G401.6 (cell line): Measurements from ENCODE around the gene CKS1B.

Experiments used
- FAIRE-seq: peaks from 2 replicates; lab custom pipeline; 2012; peaks lifted over from hg19 to GRCh38; lab: Jason Lieb, UNC

Gene CKS1B

DNA sequence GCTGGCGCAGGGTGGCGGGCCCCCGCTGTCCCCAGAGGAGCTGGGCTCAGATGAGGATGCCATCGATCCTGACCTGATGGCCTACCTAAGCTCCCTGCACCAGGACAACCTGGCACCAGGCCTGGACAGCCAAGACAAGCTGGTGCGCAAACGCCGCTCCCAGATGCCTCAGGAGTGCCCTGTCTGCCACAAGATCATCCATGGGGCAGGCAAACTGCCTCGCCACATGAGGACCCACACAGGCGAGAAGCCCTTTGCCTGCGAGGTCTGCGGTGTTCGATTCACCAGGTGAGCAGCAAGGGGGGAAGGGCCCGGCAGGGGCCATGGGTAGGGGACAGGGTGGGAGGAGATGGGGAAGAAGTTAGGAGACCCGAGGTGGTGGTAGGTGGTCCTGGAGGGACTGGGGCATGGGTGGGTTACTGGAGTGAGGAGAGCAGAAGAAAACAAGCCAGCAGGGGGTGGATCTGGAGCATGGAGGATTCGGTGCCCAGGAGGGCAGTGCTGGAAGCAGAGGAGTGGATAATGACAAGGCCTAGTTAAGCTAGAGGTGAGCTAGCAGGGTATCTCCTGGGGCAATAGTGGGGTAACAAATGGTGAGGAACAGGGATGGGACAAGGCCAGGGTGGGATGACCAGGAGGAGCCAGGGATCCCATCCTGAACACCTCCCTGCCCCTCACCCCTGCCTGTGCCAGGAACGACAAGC lies 41.2 kb downstream of the CKS1B start:
- FAIRE-seq = no peak

DNA sequence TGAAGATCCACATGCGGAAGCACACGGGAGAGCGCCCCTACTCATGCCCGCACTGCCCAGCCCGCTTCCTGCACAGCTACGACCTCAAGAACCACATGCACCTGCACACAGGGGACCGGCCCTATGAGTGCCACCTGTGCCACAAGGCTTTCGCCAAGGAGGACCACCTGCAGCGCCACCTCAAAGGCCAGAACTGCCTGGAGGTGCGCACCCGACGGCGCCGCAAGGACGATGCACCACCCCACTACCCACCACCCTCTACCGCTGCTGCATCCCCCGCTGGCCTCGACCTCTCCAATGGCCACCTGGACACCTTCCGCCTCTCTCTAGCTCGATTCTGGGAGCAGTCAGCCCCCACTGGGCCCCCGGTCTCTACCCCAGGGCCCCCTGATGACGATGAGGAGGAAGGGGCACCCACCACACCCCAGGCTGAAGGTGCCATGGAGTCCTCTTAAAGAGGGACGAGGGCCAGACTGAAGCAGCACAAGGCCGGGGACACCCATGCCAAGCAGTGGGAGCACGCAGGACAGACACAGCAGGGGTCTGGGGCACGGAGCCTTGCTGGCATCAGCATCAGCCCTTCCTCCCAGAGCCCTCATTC lies 41.9 kb downstream of the CKS1B start:
- no peak for FAIRE-seq

DNA sequence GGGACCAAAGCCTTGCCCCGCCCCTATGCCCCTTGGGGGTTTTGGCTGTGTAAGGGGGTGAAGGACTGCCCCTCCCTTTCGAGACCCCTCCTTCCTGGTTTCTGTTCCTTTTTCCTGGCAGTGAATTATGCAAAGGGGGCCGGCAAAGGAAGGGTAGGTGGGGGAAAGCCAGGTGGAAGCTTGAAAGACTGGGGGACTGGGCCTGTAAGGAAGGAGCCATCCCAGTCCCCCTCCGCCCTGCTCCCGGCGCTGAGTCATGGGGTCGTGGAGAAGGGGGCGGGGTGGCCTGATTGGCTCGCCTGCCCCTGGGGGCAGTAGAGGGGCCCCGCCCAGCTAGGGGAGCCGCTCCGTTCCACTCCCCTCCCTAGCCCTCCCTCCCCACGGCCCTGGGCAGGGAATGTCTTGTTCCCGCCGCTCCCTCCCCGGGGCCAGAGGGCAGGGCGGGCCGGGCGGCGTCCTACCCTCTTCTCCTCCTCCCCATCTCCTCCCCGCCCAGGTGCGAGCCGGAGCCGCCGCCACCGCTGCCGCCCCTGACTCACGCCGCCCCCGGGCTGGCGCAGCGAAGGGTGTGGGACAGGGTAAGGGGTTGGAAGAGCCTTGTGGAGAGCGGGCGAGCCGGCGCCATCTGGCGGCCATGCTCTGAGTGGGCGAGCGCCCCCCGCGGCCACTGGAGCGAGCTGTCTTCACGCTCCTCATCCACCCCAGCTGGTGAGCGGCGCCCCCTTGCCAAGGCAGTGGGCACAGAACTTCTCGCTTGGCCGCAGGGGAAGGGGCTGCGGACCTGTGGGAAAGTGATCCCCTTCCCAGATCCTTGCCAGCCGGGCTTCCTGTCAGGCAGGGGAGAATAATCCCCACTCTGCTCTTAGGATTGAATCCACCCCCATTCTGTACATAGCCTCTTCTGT lies 42.8 kb downstream of the CKS1B start:
- FAIRE-seq = peak; percentile 95

DNA sequence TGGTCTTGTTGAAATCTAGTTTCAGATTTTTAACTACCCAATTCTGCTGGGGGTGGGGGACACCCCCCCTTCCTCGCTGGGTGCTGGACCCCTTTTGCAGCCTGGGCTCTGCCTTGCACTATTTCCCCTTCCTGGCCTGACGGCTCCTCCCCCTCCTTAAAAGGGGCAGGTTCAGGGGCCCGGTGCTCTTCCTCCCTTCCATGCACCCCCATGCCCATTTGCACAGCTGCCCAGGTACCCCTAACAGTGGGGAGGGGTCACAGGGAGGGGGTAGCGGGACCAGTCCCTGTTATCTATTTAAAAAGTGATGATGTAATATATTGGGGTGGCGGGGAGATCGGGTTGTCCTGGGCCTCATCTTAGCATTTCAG lies 43.5 kb downstream of the CKS1B start:
- FAIRE-seq = no peak

DNA sequence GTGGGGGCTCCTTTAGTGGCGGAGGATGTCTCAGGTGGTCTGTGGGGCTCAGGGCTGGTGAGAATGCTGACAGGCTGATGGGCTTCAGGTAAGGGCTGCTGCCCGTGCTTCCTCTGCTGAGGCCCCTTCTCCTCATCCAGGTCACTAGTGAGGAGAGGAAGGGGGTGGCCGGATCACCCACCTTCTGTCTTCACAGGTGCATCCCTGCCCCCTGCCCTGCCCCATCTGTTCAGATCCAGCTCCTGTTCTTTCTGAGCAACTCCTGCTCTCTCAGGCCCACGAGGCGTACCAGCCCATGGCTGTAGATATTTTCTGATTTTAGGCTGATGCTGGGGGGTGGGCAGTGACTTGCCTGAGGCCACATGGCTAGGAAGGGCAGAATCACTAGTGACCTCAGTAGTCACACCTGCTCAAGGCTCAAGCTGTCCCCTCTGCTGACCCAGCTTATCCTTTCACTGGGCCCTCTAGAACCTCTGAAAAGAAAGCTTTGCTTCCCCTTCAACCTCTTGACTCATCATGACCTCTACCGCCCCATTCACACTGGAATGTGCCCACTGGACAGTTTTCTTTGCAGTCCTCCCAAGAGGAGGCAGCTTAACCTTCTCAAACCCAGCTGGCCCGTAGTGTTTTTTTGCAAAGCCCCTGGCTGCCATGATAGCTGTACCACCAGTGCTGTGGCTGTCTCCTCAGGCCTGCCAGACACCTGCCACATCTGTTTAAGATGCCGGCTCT lies 44.3 kb downstream of the CKS1B start:
- FAIRE-seq = no peak

DNA sequence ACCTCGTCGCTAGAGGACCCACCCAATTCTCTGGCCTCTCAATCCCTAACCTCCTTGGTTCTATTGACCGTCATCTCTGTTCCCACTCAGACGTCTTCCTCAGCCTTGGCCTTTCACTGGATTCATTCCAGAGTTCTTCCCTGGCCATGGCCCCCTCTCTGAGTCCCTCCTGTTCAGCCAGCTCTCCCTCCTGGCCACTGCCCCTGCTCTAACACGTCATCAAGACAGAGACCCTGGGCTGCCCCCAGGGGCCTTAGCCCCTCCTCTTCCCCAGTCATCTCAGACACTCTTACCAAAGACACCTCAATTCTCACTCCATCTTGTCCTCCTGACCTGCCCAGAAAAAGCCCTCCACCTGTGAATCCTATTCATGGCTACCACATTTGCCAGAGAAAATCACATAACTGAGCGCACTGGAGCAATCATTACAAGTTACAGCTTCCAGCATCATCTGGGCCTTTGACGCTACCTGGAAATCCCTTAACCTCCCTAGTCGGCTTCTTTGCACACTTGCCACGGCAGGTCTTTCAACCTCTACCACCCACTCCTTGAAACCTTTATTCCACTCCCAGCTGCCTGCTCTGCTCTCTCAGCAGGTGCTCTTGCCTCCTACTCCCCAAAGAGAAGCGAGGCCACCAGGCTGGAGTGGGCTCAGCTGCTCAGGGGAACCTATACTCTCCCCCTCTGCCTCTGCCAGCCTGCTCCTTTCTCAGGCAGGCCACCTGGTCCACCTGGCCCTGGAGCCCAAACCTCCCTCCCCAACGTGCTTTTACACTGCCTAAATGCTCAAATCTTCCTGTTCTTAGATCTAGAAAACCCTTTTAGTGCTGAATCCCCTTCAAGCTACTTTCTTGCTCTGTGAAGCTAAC lies 45.1 kb downstream of the CKS1B start:
- no peak for FAIRE-seq

DNA sequence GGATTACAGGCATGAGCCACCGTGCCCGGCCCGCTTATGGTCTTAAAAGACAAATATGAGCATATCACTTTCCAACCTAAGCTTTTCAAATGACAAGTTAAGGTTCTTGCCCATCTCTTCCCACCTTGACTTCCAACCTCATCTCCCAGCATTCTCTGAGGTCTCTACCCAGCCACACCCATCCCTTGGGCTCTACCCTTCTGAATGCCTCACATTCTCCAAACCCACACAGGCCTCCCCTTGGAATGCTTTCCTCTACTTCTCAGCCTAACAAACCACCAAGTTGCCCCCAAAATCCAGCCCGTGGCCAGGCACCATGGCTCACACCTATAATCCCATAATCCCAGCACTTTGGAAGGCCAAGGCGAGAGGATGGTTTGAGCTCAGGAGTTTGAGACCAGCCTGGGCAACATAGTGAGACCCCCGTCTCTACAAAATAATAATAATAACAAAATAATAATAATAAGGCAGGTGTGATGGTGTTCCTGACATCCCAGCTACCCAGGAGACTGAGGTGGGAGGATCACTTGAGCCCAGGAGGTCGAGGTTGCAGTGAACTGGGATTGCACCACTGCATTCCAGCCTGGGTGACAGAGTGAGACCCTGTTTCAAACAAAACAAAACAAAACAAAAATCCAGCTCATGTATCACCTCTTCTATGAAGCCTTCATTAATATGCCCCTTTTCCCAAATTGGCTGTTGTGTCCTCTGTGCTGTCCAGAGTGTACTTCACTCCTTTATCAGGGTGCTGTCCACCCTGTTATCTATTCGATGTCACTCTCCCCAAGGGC lies 47.9 kb downstream of the CKS1B start:
- FAIRE-seq = no peak

DNA sequence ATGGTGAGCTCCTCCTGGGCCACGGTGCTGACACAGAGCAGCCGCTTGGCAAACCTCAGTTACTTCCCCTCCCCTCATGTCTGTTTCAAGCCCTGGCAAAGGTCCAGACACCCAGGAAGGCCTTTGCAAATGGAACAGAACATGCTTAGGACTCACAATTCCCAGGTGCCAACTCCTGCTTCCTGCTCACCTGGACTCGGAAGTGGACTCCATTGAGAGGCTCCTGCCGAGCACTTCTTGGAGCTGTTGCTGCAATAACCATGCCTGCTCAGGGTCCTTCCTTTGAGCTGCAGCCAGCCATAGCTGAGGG lies 48.4 kb downstream of the CKS1B start:
- FAIRE-seq = no peak

DNA sequence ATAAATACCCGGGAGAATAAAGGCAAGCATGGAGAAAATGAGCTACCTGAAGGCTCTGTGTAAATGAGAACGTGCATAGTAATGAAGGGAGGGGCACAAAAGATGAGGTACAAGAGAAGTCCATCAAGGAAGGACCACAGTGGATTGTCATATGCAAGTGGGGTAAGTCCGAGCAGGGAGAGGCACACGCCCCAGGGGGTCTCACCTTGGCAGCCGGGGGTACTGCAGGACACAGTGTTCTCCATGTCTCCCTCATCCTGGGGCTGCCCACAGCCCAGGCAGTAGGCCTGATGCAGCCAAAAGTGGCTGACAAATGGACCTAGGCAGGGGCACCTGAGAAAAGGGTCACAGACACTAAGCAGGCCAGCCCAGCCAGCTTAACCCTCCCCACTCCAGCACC lies 49.1 kb downstream of the CKS1B start:
- no peak for FAIRE-seq

DNA sequence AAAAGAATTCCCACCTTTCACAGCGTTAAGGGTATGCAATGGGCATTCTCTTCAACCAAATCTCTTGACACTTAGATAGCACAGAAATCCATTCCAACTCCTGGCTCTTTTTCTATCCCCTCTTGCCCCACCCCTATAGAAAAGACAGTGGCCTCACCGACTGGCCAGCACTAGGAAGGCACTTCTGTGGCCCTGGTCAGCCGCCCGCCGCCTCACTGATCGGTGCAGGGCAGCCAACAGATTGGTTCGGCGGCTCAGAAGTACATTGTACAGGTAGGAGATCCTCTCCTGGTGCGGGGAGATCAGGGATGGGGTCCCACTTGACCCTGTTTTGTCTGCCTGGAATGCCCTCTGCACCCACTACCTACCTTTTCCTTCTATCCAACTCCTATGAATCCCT lies 49.8 kb downstream of the CKS1B start:
- FAIRE-seq = no peak

DNA sequence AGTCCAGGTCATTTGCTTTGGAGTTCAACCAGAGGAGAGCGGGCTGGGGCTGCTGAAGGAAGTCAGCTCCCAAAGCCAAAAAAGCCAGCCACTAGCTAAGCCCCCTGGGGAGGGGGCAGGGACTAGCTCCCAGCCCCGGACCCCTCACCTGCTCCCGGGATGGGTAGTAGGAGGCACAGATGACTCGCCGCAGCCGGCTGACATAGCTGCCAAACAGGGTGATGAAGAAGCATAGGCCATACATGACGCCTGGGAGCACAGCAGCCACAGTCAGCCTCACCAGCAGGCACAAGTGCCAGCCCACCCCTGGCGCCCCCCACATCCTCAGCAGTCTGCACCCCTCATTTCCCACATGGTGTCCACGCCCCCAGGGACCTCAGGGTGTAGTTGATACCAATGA lies 51.7 kb downstream of the CKS1B start:
- FAIRE-seq = no peak

DNA sequence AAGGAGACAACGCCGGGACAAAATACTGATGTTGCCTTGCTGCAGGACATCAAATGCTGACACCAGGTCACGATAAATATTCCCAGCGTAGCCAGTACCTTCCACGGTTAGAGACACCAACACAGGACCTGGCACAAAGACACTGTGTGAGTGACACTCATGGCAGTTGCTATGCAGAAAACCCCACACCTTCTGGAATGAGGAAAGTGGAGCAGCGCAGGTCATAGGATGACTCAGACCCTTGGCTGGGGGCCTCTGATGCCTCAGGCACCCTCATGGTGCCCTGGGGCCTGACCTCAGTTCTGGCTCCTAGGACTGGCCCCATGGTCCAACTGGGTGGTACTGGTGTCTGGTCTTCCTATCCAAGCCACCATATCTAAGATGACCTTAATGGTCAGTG lies 52.1 kb downstream of the CKS1B start:
- FAIRE-seq = no peak
